GM21825 (cell line): ENCODE measurements around the gene GLTP.

Experiments used
- ATAC-seq: cut with Tn5 transposase; IDR thresholded peaks from one replicate; pipeline ENCODE4 v1.9.1; 2021; ENCODE audit warnings: mild to moderate bottlenecking, moderate library complexity; ENCODE audit not compliant: unreplicated experiment

Gene GLTP

GRCh38 chr12:109802828-109803227 is 77.5 kb downstream of the GLTP start:
- no peak for ATAC-seq
